Testis (tissue), 3 donors: Measurements from ENCODE around the gene LST1. TPM values are rescaled to one million over a fixed set of nuclear protein-coding genes. Genes with fewer than 3 reads are reported as not detected.

ENCODE experiments used
- DNase-seq: peaks from one replicate; pipeline ENCODE4 v3.0.0-alpha.2; 2019
- H3K27ac ChIP-seq, 2 donors: fragments of 200-600 bp; sonication (generic); one replicate each; pipeline ENCODE4 v1.5.1; 2019
- H3K27me3 ChIP-seq: fragments of 200-600 bp; sonication (generic); one replicate; pipeline ENCODE4 v1.5.1; 2019
- H3K36me3 ChIP-seq: fragments of 200-600 bp; sonication (generic); one replicate; pipeline ENCODE4 v1.5.1; 2017; ENCODE audit warnings: low read depth; ENCODE audit errors: missing control alignments
- H3K4me1 ChIP-seq: fragments of 200-600 bp; sonication (generic); one replicate; pipeline ENCODE4 v1.5.1; 2019
- H3K4me3 ChIP-seq, 2 donors: fragments of 200-600 bp; sonication (generic); one replicate each; pipeline ENCODE4 v1.5.1; 2017 to 2019
- H3K9me3 ChIP-seq: fragments of 200-600 bp; sonication (generic); one replicate; pipeline ENCODE4 v1.5.1; 2017
- CTCF ChIP-seq, 3 experiments: fragments of 450-650 bp in 2 of 3; fragments of 200-600 bp in 1 of 3; sonication (generic) in 1 of 3; IDR thresholded peaks; one replicate each; pipeline ENCODE4 v1.5.1; 2016 to 2019; ENCODE audit warnings: antibody characterized with exemption in 3 of 3, mild to moderate bottlenecking in 2 of 3, moderate library complexity in 1 of 3
- POLR2A ChIP-seq: fragments of 450-650 bp; IDR thresholded peaks from one replicate; pipeline ENCODE4 v1.6.1; 2017; ENCODE audit warnings: antibody characterized with exemption, mild to moderate bottlenecking, moderate library complexity
- WGBS, 2 donors: methylation state at CpG; one replicate each; pipeline ENCODE4 v1.1.5; 2018; 5-methylcytosine and 5-hydroxymethylcytosine counted together
- intact Hi-C: fragments of 100-400 bp; cut with DNase I; formaldehyde crosslinking; loops from one replicate; pipeline ENCODE4 v1.15.1; 2023; ENCODE audit warnings: low total_unique reads
- polyA plus RNA-seq: library from polyadenylated mRNA; stranded (reverse); fragments of 350-450 nt; fragmentation: Illumina TruSeq; extraction: RNeasy Lipid Tissue Mini Kit (QIAGEN cat#74804); gene quantifications from one replicate; pipeline ENCODE4 v1.2.3, GENCODE V29; 2014; ENCODE audit warnings: low read depth, low replicate concordance; ENCODE audit not compliant: insufficient read depth
- total RNA-seq, 2 donors: library from RNA; depleted of rRNA; stranded (reverse); fragments of >200 nt; gene quantifications; one replicate each; pipeline ENCODE4 v1.2.3, GENCODE V29; 2016

Gene LST1
- total and polyA plus RNA-seq, 3 donors from 2014 or later, result 0.71 to 13.0 (median 1.2) TPM

- Histone ChIP-seq H3K27me3 (no peaks in the 10 kb centered on the region), H3K36me3 (no peaks in the 10 kb centered on the region), H3K4me3 (no peak overlapping the region), H3K27ac (peak overlapping the region in 1 of 2 donors; percentile 91), H3K9me3 (no peaks in the 10 kb centered on the region), H3K4me1 (peaks cover 15% of the 10 kb centered on the region)
- intact Hi-C loops, result no loop called here
- TF ChIP-seq POLR2A (no peak), CTCF (IDR thresholded peaks at IDR 0.05) (no peak)
- DNase-seq, result no peak
- WGBS, 2 donors, result 42 to 51% methylated on average over 10 of the region's 10 CpGs
Observed at GRCh38 chr6:31622684-31623091, 36.6 kb downstream of the LST1 start.

- WGBS, 2 donors, result 87 to 88% methylated on average over 10 of the region's 10 CpGs
- no peak for DNase-seq
- H3K27me3 ChIP-seq, result no peaks in the 10 kb centered on the region
- H3K4me3 ChIP-seq, result no peak overlapping the region
- peaks cover 15% of the 10 kb centered on the region for H3K4me1 ChIP-seq
- H3K27ac ChIP-seq, result no peak overlapping the region
- TF ChIP-seq CTCF (IDR thresholded peaks at IDR 0.05) (no peak), POLR2A (no peak)
- H3K9me3 ChIP-seq, result no peaks in the 10 kb centered on the region
- intact Hi-C loops, result no loop called here
- no peaks in the 10 kb centered on the region for H3K36me3 ChIP-seq
Observed at GRCh38 chr6:31624070-31624469, 38.0 kb downstream of the LST1 start.

- TF ChIP-seq POLR2A, result no peak
- TF ChIP-seq CTCF (IDR thresholded peaks at IDR 0.05), result no peak
- H3K4me3 ChIP-seq, result no peak overlapping the region
- 86 to 94% methylated on average over 9 to 10 of the region's 10 CpGs for WGBS, 2 donors
- H3K4me1 ChIP-seq, result peaks cover 9% of the 10 kb centered on the region
- no peaks in the 10 kb centered on the region for H3K27me3 ChIP-seq
- H3K27ac ChIP-seq, result no peak overlapping the region
- no peaks in the 10 kb centered on the region for H3K9me3 ChIP-seq
- intact Hi-C loops, result no loop called here
- peaks cover 3% of the 10 kb centered on the region for H3K36me3 ChIP-seq
- DNase-seq, result no peak
Observed at GRCh38 chr6:31626952-31627351, 40.9 kb downstream of the LST1 start.

- TF ChIP-seq POLR2A (no peak), CTCF (IDR thresholded peaks at IDR 0.05) (no peak)
- 94 to 100% methylated on average over 3 to 19 of the region's 19 CpGs for WGBS, 2 donors
- Histone ChIP-seq H3K27me3 (no peaks in the 10 kb centered on the region), H3K36me3 (peaks cover 3% of the 10 kb centered on the region), H3K4me1 (peaks cover 3% of the 10 kb centered on the region), H3K9me3 (no peaks in the 10 kb centered on the region), H3K4me3 (no peak overlapping the region), H3K27ac (no peak overlapping the region)
- no peak for DNase-seq
- intact Hi-C loops, result no loop called here
Observed at GRCh38 chr6:31627690-31628287, 41.7 kb downstream of the LST1 start.

- WGBS, 2 donors, result 85 to 86% methylated on average over 7 of the region's 7 CpGs
- intact Hi-C loops, result no loop called here
- Histone ChIP-seq H3K36me3 (peaks cover 3% of the 10 kb centered on the region), H3K4me1 (peaks cover 4% of the 10 kb centered on the region), H3K27ac (no peak overlapping the region), H3K27me3 (no peaks in the 10 kb centered on the region), H3K9me3 (no peaks in the 10 kb centered on the region), H3K4me3 (no peak overlapping the region)
- no peak for DNase-seq
- TF ChIP-seq POLR2A (no peak), CTCF (IDR thresholded peaks at IDR 0.05) (no peak)
Observed at GRCh38 chr6:31629014-31629413, 42.9 kb downstream of the LST1 start.
